Keratinocyte (primary cell): ENCODE results near the gene MRPL16. TPM values are rescaled to one million over a fixed set of nuclear protein-coding genes. Genes with fewer than 3 reads are reported as not detected.

ENCODE experiments used
- DNase-seq: peaks from one replicate; pipeline ENCODE4 v3.0.0-alpha.2; 2011; ENCODE audit warnings: low read depth, missing footprints, low spot score
- FAIRE-seq: peaks from 2 replicates; lab custom pipeline; 2011; peaks lifted over from hg19 to GRCh38; lab: Jason Lieb, UNC
- H2AFZ ChIP-seq: 2 replicates; pipeline ENCODE4 v1.6.0; 2012; ENCODE audit warnings: low read length, control low read depth, inconsistent platforms; ENCODE audit not compliant: control insufficient read depth
- H3K27ac ChIP-seq: 2 replicates; pipeline ENCODE4 v1.5.1; 2011; ENCODE audit warnings: low read length; ENCODE audit not compliant: control insufficient read depth, insufficient read depth
- H3K27me3 ChIP-seq: 3 replicates; pipeline ENCODE4 v1.6.0; 2011; ENCODE audit warnings: low read length; ENCODE audit not compliant: control insufficient read depth, insufficient read depth; ENCODE audit errors: extremely low read depth
- H3K36me3 ChIP-seq, 2 experiments: 2 replicates in 1 of 2; 3 replicates in 1 of 2; pipeline ENCODE4 v1.5.1; 2011; ENCODE audit warnings: low read length in 2 of 2, mild to moderate bottlenecking in 1 of 2; ENCODE audit not compliant: control insufficient read depth in 2 of 2, insufficient read depth in 2 of 2; ENCODE audit errors: extremely low read depth in 1 of 2
- H3K4me1 ChIP-seq: 3 replicates; pipeline ENCODE4 v1.5.1; 2011; ENCODE audit warnings: low read length; ENCODE audit not compliant: control insufficient read depth, insufficient read depth; ENCODE audit errors: extremely low read depth
- H3K4me2 ChIP-seq: 3 replicates; pipeline ENCODE4 v1.6.0; 2011; ENCODE audit warnings: low read depth, low read length; ENCODE audit not compliant: control insufficient read depth, insufficient read depth; ENCODE audit errors: extremely low read depth
- H3K4me3 ChIP-seq, 3 experiments: fragments of 200-600 bp in 1 of 3; sonication (generic) in 1 of 3; 2 replicates in 2 of 3; 3 replicates in 1 of 3; pipeline ENCODE4 v1.5.1; 2011 to 2016; ENCODE audit warnings: low read length in 3 of 3, mild to moderate bottlenecking in 3 of 3, control low read depth in 2 of 3, inconsistent platforms in 1 of 3, low read depth in 1 of 3, mixed read lengths in 1 of 3, mixed run types in 1 of 3, moderate library complexity in 1 of 3; ENCODE audit not compliant: control insufficient read depth in 2 of 3, insufficient read depth in 2 of 3; ENCODE audit errors: extremely low read depth in 1 of 3
- H3K79me2 ChIP-seq: 2 replicates; pipeline ENCODE4 v1.6.0; 2012; ENCODE audit warnings: low read length; ENCODE audit not compliant: control insufficient read depth, insufficient read depth
- H3K9ac ChIP-seq: 3 replicates; pipeline ENCODE4 v1.6.0; 2011; ENCODE audit warnings: low read length; ENCODE audit not compliant: control insufficient read depth, insufficient read depth; ENCODE audit errors: extremely low read depth
- H3K9me1 ChIP-seq: 3 replicates; pipeline ENCODE4 v1.6.0; 2011; ENCODE audit warnings: low read length; ENCODE audit not compliant: control insufficient read depth, insufficient read depth; ENCODE audit errors: extremely low read depth
- H3K9me3 ChIP-seq: 2 replicates; pipeline ENCODE4 v1.5.1; 2012; ENCODE audit warnings: low read depth, low read length; ENCODE audit not compliant: control insufficient read depth
- H4K20me1 ChIP-seq: 3 replicates; pipeline ENCODE4 v1.6.0; 2011; ENCODE audit warnings: low read length; ENCODE audit not compliant: control insufficient read depth, insufficient read depth; ENCODE audit errors: extremely low read depth
- CTCF ChIP-seq, 3 experiments: IDR thresholded peaks in 1 of 3; conservative IDR thresholded peaks in 1 of 3; optimal IDR thresholded peaks in 1 of 3; 2 replicates in 2 of 3; 3 replicates in 1 of 3; pipeline versions ENCODE3 to v1.5.1; 2011; ENCODE audit warnings: low read length in 3 of 3, mild to moderate bottlenecking in 3 of 3, moderate library complexity in 2 of 3, control low read depth in 1 of 3, inconsistent platforms in 1 of 3; ENCODE audit not compliant: insufficient read depth in 2 of 3; ENCODE audit errors: extremely low read depth in 1 of 3
- EZH2 ChIP-seq: IDR thresholded peaks from one replicate; pipeline ENCODE4 v1.6.1; 2012; ENCODE audit warnings: inconsistent platforms, mild to moderate bottlenecking, low read length, moderate library complexity
- dilution Hi-C: fragments of 300-500 bp; cut with MboI; formaldehyde crosslinking; loops from one replicate; pipeline ENCODE4 v1.7.0; 2020; ENCODE audit warnings: low sequenced_read_pairs; ENCODE audit not compliant: extremely low pct_ligation_motif_present
- polyA plus RNA-seq, 5 experiments: library from polyadenylated mRNA; depleted of rRNA in 3 of 5; stranded (reverse) in 3 of 5; stranded (forward) in 1 of 5; unstranded in 1 of 5; fragments of >200 nt; gene quantifications; 1 replicate in 1 of 5; 2 replicates in 3 of 5; 3 replicates in 1 of 5; pipeline versions ENCODE4 v1.2.1 to v1.2.3, GENCODE V29; 2011 to 2012; ENCODE audit warnings: missing spikeins in 2 of 5, low read depth in 1 of 5, low replicate concordance in 1 of 5

Gene MRPL16
- polyA plus RNA-seq, 1 donor (not counting 4 experiments of a cell fraction or from before 2014, with no cell fraction given): 72.1 TPM

DNA sequence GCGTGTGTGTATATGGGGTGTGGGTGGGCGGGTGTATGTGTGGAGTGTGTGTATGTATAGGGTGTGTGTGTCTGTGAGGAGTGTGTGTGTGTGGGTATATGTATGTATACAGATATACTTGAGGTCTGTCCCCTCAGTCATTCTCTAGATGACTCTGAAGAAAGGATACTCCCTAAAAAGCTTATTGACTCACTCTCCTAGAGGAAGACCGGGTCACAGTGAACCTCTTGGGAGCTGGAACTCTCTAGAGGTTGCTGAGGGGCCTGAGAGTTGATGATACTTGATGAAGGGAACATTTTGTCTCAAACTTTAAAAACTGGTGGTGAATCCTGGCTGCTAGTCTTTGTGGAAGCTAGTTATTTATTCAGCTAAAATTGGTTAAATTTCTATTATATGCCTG lies 40.3 kb downstream of the MRPL16 start:
- TF ChIP-seq EZH2: no peak
- TF ChIP-seq CTCF (optimal IDR thresholded peaks at IDR 0.05 in 1 of 3, IDR thresholded peaks at IDR 0.05 in 1 of 3, conservative IDR thresholded peaks at IDR 0.05 in 1 of 3; ENCODE audit: extremely low read depth in 1 of 3, insufficient read depth in 2 of 3, low read length in 3 of 3): no peak

GRCh38 chr11:59769828-59770227 lies 40.8 kb downstream of the MRPL16 start:
- TF ChIP-seq CTCF (optimal IDR thresholded peaks at IDR 0.05 in 1 of 3, IDR thresholded peaks at IDR 0.05 in 1 of 3, conservative IDR thresholded peaks at IDR 0.05 in 1 of 3; ENCODE audit: extremely low read depth in 1 of 3, insufficient read depth in 2 of 3, low read length in 3 of 3): no peak
- no peak for TF ChIP-seq EZH2
- Histone ChIP-seq H3K27me3 (no peaks in the 10 kb centered on the region), H3K9me3 (no peaks in the 10 kb centered on the region), H3K4me3 (no peak overlapping the region), H3K27ac (no peak overlapping the region), H3K36me3 (peaks cover 3 to 7% of the 10 kb centered on the region in 2 experiments), H3K79me2 (peaks cover 68% of the 10 kb centered on the region), H3K4me1 (no peaks in the 10 kb centered on the region), H3K9me1 (no peaks in the 10 kb centered on the region), H3K4me2 (no peak overlapping the region), H4K20me1 (peaks cover 13% of the 10 kb centered on the region), H2AFZ (no peak overlapping the region), H3K9ac (no peak overlapping the region)
- FAIRE-seq: no peak
- DNase-seq: no peak
- dilution Hi-C loops: no loop called here

More for the DNA sequence above, 40.3 kb downstream of the MRPL16 start:
- no peaks in the 10 kb centered on the region for H3K9me1 ChIP-seq
- H3K36me3 ChIP-seq: peaks cover 3 to 11% of the 10 kb centered on the region in 2 experiments
- dilution Hi-C loops: no loop called here
- H3K27me3 ChIP-seq: no peaks in the 10 kb centered on the region
- peaks cover 13% of the 10 kb centered on the region for H4K20me1 ChIP-seq
- no peak overlapping the region for H3K27ac ChIP-seq
- no peaks in the 10 kb centered on the region for H3K9me3 ChIP-seq
- no peak overlapping the region for H3K4me2 ChIP-seq
- peaks cover 63% of the 10 kb centered on the region for H3K79me2 ChIP-seq
- FAIRE-seq: no peak
- no peak overlapping the region for H3K9ac ChIP-seq
- no peak overlapping the region for H2AFZ ChIP-seq
- no peaks in the 10 kb centered on the region for H3K4me1 ChIP-seq
- no peak for DNase-seq
- H3K4me3 ChIP-seq: no peak overlapping the region
